ENCODE results near the gene TIMM8A. TPM values are rescaled to one million over a fixed set of nuclear protein-coding genes. Genes with fewer than 3 reads are reported as not detected.

TIMM8A gene
- total RNA-seq, result 5.3 and 7.6 TPM in 2 replicates

GRCh38 chrX:101348452-101349192 is at the start of gene TIMM8A:
TIMM8A (minus strand) TSS chrX:101348742; CDS start chrX:101348664, 78 bp downstream.

GRCh38 chrX:101390664-101391525 is 42.4 kb upstream of the TIMM8A start, which contains the start of gene RPL36A:
RPL36A (plus strand) TSS chrX:101391011; CDS start chrX:101391044, 33 bp downstream.

GRCh38 chrX:101385795-101386541 is 37.4 kb upstream of the TIMM8A start, which contains the start of gene BTK:
BTK (minus strand) TSS chrX:101386191; CDS start chrX:101375284, 10,907 bp downstream.

Small RNAs within 50 kb of the gene (small RNA-seq; reads per million reads assigned to genes)
- not detected for gene RNU6-934P

Other genes with a start within 250 kb of the TIMM8A start
- gene DRP2, start 129.0 kb downstream of the TIMM8A start, total RNA-seq, result 0.13 and 0.22 TPM in 2 replicates
- gene TAF7L, start 57.4 kb downstream of the TIMM8A start, total RNA-seq, result 0.22 and 0.26 TPM in 2 replicates
- not detected in 2 replicates for gene BTK, start 37.4 kb upstream of the TIMM8A start, total RNA-seq
- gene RPL36A, start 42.3 kb upstream of the TIMM8A start, total RNA-seq, result 216 and 692 TPM in 2 replicates
- 23.7 and 26.5 TPM in 2 replicates for gene GLA, start 59.2 kb upstream of the TIMM8A start, total RNA-seq
- 86.0 and 87.8 TPM in 2 replicates for gene HNRNPH2, start 59.5 kb upstream of the TIMM8A start, total RNA-seq
- 6.1 and 6.4 TPM in 2 replicates for gene ARMCX4, start 136.7 kb upstream of the TIMM8A start, total RNA-seq
- 77.0 and 80.9 TPM in 2 replicates for gene ARMCX1, start 201.8 kb upstream of the TIMM8A start, total RNA-seq

All from articular chondrocyte of knee joint (primary cell).